Endodermal cell (in vitro differentiated cells): ENCODE data around the gene TRIML2. TPM values are rescaled to one million over a fixed set of nuclear protein-coding genes. Genes with fewer than 3 reads are reported as not detected.
A peak's percentile ranks its signal among the peaks of the same experiment; 100 is the strongest.

Experiments
- DNase-seq: peaks from one replicate; pipeline ENCODE4 v3.0.0-alpha.2; 2017
- H3K27ac ChIP-seq: 2 replicates; pipeline ENCODE4 v1.5.1; 2013; ENCODE audit warnings: mild to moderate bottlenecking, low read depth, low read length, moderate library complexity
- H3K27me3 ChIP-seq: 2 replicates; pipeline ENCODE4 v1.6.1; 2013; ENCODE audit warnings: mild to moderate bottlenecking, low read length, moderate library complexity; ENCODE audit not compliant: insufficient read depth, control insufficient read depth, poor library complexity, severe bottlenecking
- H3K36me3 ChIP-seq: 2 replicates; pipeline ENCODE4 v1.7.0; 2013; ENCODE audit warnings: mild to moderate bottlenecking, low read length, moderate library complexity; ENCODE audit not compliant: control insufficient read depth, insufficient read depth
- H3K4me1 ChIP-seq: one replicate; pipeline ENCODE4 v1.7.0; 2013; ENCODE audit warnings: low read length; ENCODE audit not compliant: control insufficient read depth, insufficient read depth
- H3K4me3 ChIP-seq: 2 replicates; pipeline ENCODE4 v1.5.1; 2013; ENCODE audit warnings: mild to moderate bottlenecking, low read length, moderate library complexity
- H3K9ac ChIP-seq: 2 replicates; pipeline ENCODE4 v1.6.1; 2013; ENCODE audit warnings: mild to moderate bottlenecking, low read length, moderate library complexity; ENCODE audit not compliant: poor library complexity, severe bottlenecking; ENCODE audit errors: extremely low read depth
- H3K9me3 ChIP-seq: 2 replicates; pipeline ENCODE4 v1.6.1; 2013; ENCODE audit warnings: mild to moderate bottlenecking, low read length, moderate library complexity; ENCODE audit not compliant: control insufficient read depth
- H3K27ac Mint-ChIP-seq: 2 replicates; pipeline ENCODE4 v1.8.0; 2020; ENCODE audit warnings: mixed read lengths
- H3K27me3 Mint-ChIP-seq: 2 replicates; pipeline ENCODE4 v1.8.0; 2021; ENCODE audit warnings: mild to moderate bottlenecking, mixed read lengths; ENCODE audit not compliant: insufficient read depth
- H3K36me3 Mint-ChIP-seq: 2 replicates; pipeline ENCODE4 v1.8.0; 2020; ENCODE audit warnings: low read depth, mixed read lengths
- H3K4me1 Mint-ChIP-seq: 2 replicates; pipeline ENCODE4 v1.8.0; 2020; ENCODE audit warnings: mixed read lengths
- H3K4me3 Mint-ChIP-seq: 2 replicates; pipeline ENCODE4 v1.8.0; 2020; ENCODE audit warnings: mild to moderate bottlenecking, moderate library complexity, mixed read lengths
- H3K9me3 Mint-ChIP-seq: 2 replicates; pipeline ENCODE4 v1.8.0; 2020; ENCODE audit warnings: mild to moderate bottlenecking, mixed read lengths
- WGBS, 2 experiments: methylation state at CpG; one replicate each; pipeline versions ENCODE4 v1.1.5 to v1.1.7; 2013; ENCODE audit warnings: missing lambda C conversion rate in 2 of 2, mixed read lengths in 1 of 2; ENCODE audit not compliant: insufficient coverage in 1 of 2, insufficient read length in 1 of 2; 5-methylcytosine and 5-hydroxymethylcytosine counted together
- long read RNA-seq, 4 experiments: library from polyadenylated mRNA in 2 of 4; library from RNA in 1 of 4; library from capped mRNA in 1 of 4; stranded (forward) in 3 of 4; unstranded in 1 of 4; transcript quantifications; one replicate each; pipeline ENCODE4 v2.0.0, GENCODE V29; 2020 to 2021; ENCODE audit warnings: inconsistent platforms in 1 of 4
- polyA plus RNA-seq, 2 experiments: library from polyadenylated mRNA; stranded (reverse); fragments of 50-300 nt; gene quantifications; one replicate each; pipeline ENCODE4 v1.2.3, GENCODE V29; 2013
- total RNA-seq, 2 donors: library from RNA; stranded (reverse); fragmentation: NEBNext Ultra II Directional in 1 of 2; extraction: Animal tissue kit (Norgen Biotek cat#: 25700) in 1 of 2; gene quantifications; 2 replicates in 1 of 2; 3 replicates in 1 of 2; pipeline ENCODE4 v1.2.1, GENCODE V29; 2021
- TF ChIP-seq, protein P1 (sequence below): fragments of 200-600 bp; sonication (generic); conservative IDR thresholded peaks from 2 replicates; pipeline ENCODE4 v1.5.0; 2021; ENCODE audit warnings: antibody characterized with exemption, mild to moderate bottlenecking

Gene TRIML2, protein sequence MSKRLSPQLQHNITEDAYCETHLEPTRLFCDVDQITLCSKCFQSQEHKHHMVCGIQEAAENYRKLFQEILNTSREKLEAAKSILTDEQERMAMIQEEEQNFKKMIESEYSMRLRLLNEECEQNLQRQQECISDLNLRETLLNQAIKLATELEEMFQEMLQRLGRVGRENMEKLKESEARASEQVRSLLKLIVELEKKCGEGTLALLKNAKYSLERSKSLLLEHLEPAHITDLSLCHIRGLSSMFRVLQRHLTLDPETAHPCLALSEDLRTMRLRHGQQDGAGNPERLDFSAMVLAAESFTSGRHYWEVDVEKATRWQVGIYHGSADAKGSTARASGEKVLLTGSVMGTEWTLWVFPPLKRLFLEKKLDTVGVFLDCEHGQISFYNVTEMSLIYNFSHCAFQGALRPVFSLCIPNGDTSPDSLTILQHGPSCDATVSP
- 10 to 100 TPM in 1 of 2 donors, under 1 TPM in 1; 0.53 to 13.6 TPM for total RNA-seq
- 1.9 TPM for polyA plus RNA-seq (2013, experiment 1 of 2)
- polyA plus RNA-seq (2013, experiment 2 of 2) = 0.87 TPM
- long read RNA-seq, experiment 1 = 0 reads
- long read RNA-seq, experiment 2 = 0 reads
- long read RNA-seq, experiment 3, partial matches to known transcripts = 0 of 15 reads
- long read RNA-seq, experiment 3, other reads (novel, unspliced or antisense) = 15 of 15 reads
- long read RNA-seq, experiment 4 = 0 reads

DNA sequence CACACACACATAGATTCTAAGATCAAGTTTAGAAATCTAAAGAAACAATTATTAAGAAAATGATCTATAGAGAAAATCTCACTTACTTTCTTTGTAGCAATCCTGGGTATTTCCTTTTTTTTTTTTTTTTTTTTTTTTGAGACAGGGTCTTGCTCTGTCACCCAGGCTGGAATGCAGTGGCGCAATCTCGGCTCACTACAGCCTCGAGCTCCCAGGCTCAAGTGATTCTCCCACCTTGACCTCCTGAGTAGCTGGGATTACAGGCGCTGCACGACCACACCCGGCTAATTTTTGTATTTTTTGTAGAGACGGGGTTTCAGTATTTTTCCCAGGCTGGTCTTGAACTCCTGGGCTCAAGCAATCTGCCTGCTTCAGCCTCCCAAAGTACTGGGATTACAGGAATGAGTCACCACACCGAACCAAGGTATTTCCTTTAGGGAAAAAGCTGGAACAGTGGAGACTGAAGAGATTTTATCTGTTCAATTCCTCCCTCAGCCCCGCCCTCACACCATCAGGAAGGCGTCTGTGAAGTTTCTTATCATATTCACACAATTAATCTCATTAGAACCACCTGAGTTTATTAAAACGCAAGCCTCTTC, at the start of gene TRIML2:
Gene TRIML2, minus strand, starts transcription at position 447 of the 599 bp plus-strand sequence. CDS start 4,235 bp downstream, outside the sequence.
- 42 to 51% methylated on average over 10 to 11 of the region's 11 CpGs for WGBS, 2 experiments
- Histone ChIP-seq H3K27ac (no peak within 1 kb of the TSS), H3K9me3 (no peaks in the 10 kb centered on the region), H3K4me1 (peaks cover 6% of the 10 kb centered on the region), H3K4me3 (peak within 1 kb of the TSS; percentile 62), H3K36me3 (no peaks in the 10 kb centered on the region), H3K27me3 (no peaks in the 10 kb centered on the region), H3K9ac (peak within 1 kb of the TSS; percentile 32)
- H3K4me1 Mint-ChIP-seq = peaks cover 20% of the 10 kb centered on the region
- H3K4me3 Mint-ChIP-seq = peak within 1 kb of the TSS; percentile 41
- DNase-seq = peak; percentile 68
- H3K27me3 Mint-ChIP-seq = no peaks in the 10 kb centered on the region
- TF ChIP-seq, protein P1, sequence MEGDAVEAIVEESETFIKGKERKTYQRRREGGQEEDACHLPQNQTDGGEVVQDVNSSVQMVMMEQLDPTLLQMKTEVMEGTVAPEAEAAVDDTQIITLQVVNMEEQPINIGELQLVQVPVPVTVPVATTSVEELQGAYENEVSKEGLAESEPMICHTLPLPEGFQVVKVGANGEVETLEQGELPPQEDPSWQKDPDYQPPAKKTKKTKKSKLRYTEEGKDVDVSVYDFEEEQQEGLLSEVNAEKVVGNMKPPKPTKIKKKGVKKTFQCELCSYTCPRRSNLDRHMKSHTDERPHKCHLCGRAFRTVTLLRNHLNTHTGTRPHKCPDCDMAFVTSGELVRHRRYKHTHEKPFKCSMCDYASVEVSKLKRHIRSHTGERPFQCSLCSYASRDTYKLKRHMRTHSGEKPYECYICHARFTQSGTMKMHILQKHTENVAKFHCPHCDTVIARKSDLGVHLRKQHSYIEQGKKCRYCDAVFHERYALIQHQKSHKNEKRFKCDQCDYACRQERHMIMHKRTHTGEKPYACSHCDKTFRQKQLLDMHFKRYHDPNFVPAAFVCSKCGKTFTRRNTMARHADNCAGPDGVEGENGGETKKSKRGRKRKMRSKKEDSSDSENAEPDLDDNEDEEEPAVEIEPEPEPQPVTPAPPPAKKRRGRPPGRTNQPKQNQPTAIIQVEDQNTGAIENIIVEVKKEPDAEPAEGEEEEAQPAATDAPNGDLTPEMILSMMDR = no peak
- H3K27ac Mint-ChIP-seq = peak within 1 kb of the TSS; percentile 50
- H3K36me3 Mint-ChIP-seq = peaks cover 11% of the 10 kb centered on the region
- peaks cover 11% of the 10 kb centered on the region for H3K9me3 Mint-ChIP-seq

DNA sequence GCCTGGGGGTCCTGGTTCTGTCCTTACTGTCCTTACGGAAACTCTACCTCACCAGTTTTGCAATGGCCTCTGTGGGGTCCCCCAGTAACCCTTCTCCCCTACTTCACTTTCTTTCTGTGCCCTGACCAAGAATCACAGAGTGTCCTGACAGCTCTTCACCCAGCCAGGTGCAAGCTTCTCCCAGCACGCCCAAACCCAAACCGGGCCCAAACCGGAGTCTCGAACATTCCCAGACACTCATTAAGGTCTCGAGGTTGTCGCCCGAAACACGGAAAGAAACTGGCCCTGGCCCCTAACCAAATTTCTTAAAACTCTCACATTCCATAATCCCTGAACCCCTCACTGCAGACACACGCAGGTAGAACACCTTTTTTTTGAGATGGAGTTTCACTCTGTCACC, 48.9 kb upstream of the TRIML2 start:
- Histone ChIP-seq H3K9ac (no peak overlapping the region), H3K36me3 (no peaks in the 10 kb centered on the region), H3K4me3 (no peak overlapping the region), H3K27me3 (no peaks in the 10 kb centered on the region), H3K4me1 (no peaks in the 10 kb centered on the region), H3K9me3 (peaks cover 13% of the 10 kb centered on the region), H3K27ac (no peak overlapping the region)
- no peak for DNase-seq
- Mint-ChIP-seq H3K4me3 (no peak overlapping the region), H3K4me1 (peaks cover 4% of the 10 kb centered on the region), H3K27me3 (peaks cover 2% of the 10 kb centered on the region), H3K9me3 (peaks cover 12% of the 10 kb centered on the region), H3K27ac (no peak overlapping the region), H3K36me3 (no peaks in the 10 kb centered on the region)
- TF ChIP-seq, protein P1 = no peak
- WGBS, 2 experiments = 90 to 96% methylated on average over 2 to 10 of the region's 10 CpGs

DNA sequence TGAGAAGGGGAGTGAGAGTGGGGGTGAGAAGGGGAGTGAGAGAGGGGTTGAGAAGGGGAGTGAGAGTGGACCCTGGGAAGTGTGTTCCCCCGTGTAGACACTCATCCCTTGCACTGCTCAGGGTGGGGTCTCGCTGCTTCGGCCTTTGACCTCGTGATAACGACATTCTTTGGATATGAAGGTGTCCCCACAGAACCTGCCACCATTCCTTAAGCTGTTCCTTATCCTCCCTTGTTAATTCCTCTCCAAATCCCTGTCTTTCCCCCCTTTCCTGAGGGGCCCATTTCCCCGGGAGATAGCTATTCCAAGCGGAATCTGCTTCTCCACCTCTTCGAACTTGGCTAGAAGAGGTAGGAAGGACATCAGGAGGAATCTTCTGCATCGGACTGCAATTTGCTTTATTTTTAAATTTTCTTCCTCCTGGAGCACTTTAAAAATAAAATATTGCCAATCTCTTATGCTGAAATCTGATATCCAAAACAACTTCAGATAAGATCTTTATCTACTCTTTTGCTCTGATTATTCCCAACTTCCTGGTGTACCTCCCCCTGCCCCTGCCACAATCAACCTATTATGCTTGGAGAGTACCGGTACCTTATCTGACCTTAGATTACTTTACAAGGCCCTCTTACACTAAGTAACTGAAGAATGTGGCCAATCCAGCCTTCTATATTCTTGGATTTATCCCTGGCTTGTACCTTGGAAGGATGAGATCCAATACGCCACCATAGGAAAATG, 45.4 kb upstream of the TRIML2 start:
- no peaks in the 10 kb centered on the region for H3K36me3 Mint-ChIP-seq
- H3K9ac ChIP-seq = no peak overlapping the region
- peaks cover 16% of the 10 kb centered on the region for H3K9me3 ChIP-seq
- peaks cover 18% of the 10 kb centered on the region for H3K9me3 Mint-ChIP-seq
- no peaks in the 10 kb centered on the region for H3K27me3 Mint-ChIP-seq
- H3K27me3 ChIP-seq = no peaks in the 10 kb centered on the region
- TF ChIP-seq, protein P1 = no peak
- no peak overlapping the region for H3K27ac ChIP-seq
- H3K4me1 Mint-ChIP-seq = no peaks in the 10 kb centered on the region
- H3K4me3 Mint-ChIP-seq = no peak overlapping the region
- H3K4me1 ChIP-seq = no peaks in the 10 kb centered on the region
- no peak overlapping the region for H3K4me3 ChIP-seq
- WGBS, 2 experiments = 80 to 100% methylated on average over 4 to 11 of the region's 11 CpGs
- no peak for DNase-seq
- no peaks in the 10 kb centered on the region for H3K36me3 ChIP-seq
- H3K27ac Mint-ChIP-seq = no peak overlapping the region
